GM19468 (cell line): Measurements from ENCODE around the gene TRIM24.
"Not testable (repeated sequence)": the region's sequence is repeated elsewhere in the genome, so short reads cannot be mapped to it uniquely, and the experiment has no call there.

ENCODE experiments used
- ATAC-seq: cut with Tn5 transposase; IDR thresholded peaks from one replicate; pipeline ENCODE4 v1.9.1; 2021; ENCODE audit warnings: mild to moderate bottlenecking, moderate library complexity, moderate number of reproducible peaks; ENCODE audit not compliant: unreplicated experiment; ENCODE audit errors: extremely low read depth

TRIM24 gene

GRCh38 chr7:138524259-138524658 is 64.2 kb downstream of the TRIM24 start:
- ATAC-seq = no peak

- ATAC-seq = no peak
Measured at GRCh38 chr7:138525757-138526156, 65.7 kb downstream of the TRIM24 start.

DNA sequence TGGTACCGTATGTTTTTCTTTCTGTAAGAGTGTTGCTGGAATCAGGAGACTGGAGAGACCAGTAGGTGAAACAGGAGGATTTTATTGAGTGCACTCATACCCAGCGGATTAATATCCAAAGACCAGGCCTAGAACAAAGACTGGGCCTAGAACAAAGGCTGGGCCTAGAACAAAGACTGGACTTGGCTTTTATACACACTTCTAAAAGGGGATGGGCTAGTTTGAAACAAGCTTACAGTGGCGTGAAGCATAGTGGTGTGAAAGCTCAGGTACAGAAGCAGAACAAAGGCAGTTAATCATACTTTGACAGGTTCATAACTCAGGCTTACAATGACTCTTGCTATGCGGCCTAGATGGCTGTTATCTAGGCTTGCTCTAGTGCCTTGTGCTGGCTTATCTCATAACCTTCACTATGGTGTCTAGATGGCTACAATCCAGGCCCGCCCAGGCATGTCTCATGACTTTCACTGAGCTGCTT is 67.7 kb downstream of the TRIM24 start:
- ATAC-seq = no peak

DNA sequence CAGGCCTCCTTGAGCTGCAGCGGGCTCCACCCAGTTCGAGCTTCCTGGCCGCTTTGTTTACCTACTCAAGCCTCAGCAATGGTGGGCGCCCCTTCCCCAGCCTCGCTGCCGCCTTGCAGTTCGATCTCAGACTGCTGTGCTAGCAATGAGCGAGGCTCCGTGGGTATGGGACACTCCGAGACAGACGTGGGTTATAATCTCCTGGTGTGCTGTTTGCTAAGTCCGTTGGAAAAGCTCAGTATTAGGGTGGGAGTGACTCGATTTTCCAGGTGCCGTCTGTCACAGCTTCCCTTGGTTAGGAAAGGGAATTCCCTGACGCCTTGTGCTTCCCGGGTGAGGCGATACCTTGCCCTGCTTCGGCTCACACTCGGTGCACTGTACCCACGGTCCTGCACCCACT is 76.8 kb downstream of the TRIM24 start:
- ATAC-seq = not testable (repeated sequence)

GRCh38 chr7:138538518-138538917 is 78.5 kb downstream of the TRIM24 start:
- peak; percentile 29 for ATAC-seq

DNA sequence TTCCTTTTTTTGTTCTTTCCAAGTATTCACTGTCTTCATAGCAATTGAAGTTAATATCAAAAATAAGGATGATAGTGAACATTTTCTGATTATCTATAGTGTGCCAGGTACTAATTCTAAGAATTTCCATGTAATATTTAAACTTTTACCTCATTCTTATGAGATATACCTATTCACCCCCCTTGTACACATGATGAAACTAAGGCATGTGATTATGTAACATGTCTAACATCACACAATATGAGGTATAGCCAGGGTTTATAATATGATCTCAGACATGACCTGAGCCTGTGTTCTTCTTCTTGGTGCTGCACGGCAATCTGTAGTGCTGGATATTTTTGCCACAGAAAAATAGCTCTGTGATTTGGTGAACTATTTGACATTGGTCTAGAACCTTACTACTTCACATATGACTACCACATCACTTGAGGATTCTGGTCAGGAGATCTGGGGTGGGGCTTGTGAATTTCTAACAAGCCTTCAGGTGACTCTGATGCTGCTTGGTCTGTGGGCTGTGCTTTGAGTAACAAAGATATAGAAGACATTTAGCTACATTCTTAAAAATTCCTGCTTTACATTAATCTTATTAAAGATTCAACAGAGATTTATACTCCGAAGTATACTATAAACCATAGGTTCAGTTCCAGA is 79.1 kb downstream of the TRIM24 start:
- ATAC-seq = no peak

GRCh38 chr7:138542183-138542582 is 82.1 kb downstream of the TRIM24 start:
- ATAC-seq = peak; percentile 43

GRCh38 chr7:138543739-138544138 is 83.7 kb downstream of the TRIM24 start:
- no peak for ATAC-seq

GRCh38 chr7:138545123-138545522 is 85.1 kb downstream of the TRIM24 start:
- no peak for ATAC-seq

DNA sequence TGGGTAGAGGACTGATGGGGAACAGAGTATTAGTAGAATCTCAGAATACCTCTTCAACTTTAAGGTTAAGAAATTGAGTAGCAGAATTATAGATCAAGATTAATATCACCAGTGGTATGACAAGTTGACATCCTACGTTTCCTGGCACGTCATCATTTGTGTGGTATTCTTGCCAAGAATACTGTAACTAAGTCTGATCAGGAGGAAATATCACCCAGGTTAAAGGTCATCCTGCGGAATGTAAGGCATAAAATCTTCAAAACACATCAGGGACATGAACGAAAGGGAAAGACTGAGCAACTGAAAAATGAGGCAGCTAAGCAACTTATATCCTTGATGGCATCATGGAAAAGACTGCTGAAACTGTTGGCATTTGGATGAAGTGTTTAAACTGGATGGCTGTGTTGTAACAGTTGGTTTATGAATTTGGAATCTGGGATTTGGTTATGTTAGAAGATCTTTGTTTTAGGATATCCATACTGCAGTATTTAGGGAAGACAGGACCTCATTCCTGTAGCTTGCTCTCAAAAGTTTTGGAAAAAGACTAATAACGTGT is 86.1 kb downstream of the TRIM24 start:
- ATAC-seq = no peak

DNA sequence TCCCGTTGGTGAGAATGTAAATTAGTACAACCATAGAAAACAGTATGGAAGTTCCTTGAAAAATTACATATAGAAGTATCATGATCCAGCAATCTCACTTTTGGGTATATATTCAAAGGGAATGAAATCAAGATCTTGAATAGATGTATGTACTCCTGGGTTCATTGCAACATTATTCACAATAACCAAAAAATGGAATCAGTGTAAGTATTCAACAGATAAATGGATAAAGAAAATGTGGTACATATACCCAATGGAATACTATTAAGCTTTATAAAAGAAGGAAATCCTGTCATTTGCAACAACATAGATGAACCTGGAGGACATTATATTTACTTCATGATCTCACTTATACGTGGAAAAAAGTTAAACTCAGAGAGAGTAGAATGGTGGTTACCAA is 86.8 kb downstream of the TRIM24 start:
- ATAC-seq = no peak

DNA sequence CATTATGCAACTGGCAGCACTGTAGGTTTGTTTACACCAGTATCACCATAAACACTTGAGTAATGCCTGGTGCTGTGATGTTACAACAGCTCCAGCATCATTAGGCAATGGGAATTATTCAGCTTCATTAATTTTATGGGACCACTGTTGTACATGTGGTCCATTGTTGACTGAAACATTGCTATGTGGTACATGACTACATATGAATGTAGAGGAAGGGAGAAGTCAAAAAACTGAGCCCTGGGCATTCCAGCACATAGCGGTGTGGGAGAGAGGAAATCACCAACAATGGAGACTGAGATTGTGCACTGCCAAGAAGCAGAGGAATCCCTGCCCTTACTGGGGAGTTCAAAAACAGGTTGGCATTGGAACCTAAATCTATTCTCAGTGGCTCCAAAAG is 89.0 kb downstream of the TRIM24 start:
- no peak for ATAC-seq

- ATAC-seq = no peak
Measured at GRCh38 chr7:138550337-138550736, 90.3 kb downstream of the TRIM24 start.

DNA sequence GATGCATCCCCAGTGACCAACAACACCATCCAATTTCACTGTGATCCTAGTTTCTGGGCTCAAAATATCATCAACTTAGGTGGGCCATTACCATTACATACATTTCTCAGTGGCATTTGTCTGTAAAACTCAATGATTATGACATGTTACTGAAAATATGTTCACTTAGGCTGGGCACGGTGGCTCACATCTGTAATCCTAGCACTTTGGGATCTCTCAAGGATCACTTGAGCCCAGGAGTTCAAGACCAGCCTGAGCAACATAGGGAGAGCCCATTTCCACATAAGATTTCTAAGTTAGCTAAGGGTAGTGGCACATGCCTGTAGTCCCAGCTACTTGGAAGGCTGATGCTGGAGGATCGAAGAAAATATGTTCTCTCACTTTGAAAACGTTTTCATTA is 91.0 kb downstream of the TRIM24 start:
- no peak for ATAC-seq

GRCh38 chr7:138553805-138554204 is 93.7 kb downstream of the TRIM24 start:
- no peak for ATAC-seq

- no peak for ATAC-seq
Measured at GRCh38 chr7:138554674-138555073, 94.6 kb downstream of the TRIM24 start.

DNA sequence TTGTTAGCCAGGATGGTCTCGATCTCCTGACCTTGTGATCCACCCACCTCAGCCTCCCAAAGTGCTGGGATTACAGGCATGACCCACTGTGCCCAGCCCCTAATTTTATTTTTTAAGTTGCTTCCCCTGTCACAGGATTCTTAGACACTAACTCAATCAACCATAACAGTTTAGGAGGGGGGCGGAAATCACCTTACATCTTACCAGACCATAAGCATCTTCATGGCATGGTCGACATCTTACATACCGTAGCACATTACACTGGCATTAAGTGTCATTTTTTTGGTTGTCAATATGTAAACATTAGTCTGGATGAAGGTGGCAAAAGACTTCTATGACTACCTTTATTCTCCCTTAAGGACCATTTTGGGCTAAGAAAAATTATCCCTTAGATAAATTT is 95.6 kb downstream of the TRIM24 start:
- ATAC-seq = no peak

DNA sequence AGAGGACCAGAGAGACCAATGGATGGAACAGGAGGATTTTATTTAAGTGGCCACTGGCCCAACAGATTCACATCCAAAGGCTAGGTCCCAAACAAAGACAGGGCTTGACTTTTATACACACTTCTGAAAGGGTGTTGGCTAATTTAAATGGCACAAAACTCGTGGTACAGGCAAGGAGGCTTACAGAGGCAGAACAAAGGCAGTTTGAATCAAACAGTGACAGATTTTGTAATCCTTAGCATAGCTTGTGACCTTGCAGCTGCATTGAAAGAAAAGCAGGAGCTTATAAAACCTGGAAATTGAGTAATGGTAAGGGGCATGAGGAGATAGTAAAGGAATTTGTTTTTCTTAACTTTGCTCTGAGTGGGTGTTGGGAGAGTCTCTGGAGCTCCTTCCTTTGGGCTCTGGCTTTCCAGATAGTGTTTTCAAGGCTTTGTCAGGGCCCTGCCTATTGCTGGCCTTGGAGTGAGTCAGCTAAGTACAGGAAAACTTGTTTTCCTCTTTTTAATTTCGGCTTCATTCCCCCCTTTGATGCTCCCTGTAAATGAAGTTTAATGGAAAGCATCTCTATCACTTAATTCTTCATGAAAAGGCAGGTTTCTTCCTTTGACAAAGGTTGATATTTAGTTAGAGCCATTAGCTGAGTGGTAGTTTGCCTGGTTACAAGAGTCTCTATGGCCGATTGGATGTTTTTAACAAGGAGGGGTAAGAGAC is 96.9 kb downstream of the TRIM24 start:
- ATAC-seq = no peak

- ATAC-seq = no peak
Measured at GRCh38 chr7:138559448-138559847, 99.4 kb downstream of the TRIM24 start.

- ATAC-seq = no peak
Measured at GRCh38 chr7:138563808-138564207, 103.7 kb downstream of the TRIM24 start.

DNA sequence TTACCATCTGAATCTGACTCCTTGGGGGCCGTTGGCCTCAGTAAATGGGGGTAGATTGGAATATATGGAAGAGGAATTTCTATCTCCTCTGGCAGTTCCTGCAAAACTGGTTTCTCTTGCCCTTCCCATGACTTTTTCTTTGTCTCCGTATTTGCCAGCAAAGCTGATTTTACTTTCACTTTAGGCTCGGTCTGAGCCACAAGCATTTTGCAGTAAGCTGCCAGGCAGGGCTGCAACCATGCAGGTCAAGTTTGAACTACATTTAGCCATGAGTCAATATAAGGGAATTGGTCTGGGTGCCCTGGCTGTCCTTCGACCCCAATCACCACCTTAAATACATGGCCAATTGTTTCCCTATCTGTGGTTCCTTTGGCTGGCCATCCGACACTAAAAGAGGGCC is 104.3 kb downstream of the TRIM24 start:
- ATAC-seq = no peak

- no peak for ATAC-seq
Measured at GRCh38 chr7:138565071-138565450, 105.0 kb downstream of the TRIM24 start.
